GM18502 (cell line): ENCODE data around the gene PGP.
"Not testable (repeated sequence)": the region's sequence is repeated elsewhere in the genome, so short reads cannot be mapped to it uniquely, and the experiment has no call there.

Experiments
- ATAC-seq: cut with Tn5 transposase; IDR thresholded peaks from one replicate; pipeline ENCODE4 v1.9.1; 2021; ENCODE audit warnings: mild to moderate bottlenecking; ENCODE audit not compliant: unreplicated experiment, poor library complexity

The PGP gene, protein sequence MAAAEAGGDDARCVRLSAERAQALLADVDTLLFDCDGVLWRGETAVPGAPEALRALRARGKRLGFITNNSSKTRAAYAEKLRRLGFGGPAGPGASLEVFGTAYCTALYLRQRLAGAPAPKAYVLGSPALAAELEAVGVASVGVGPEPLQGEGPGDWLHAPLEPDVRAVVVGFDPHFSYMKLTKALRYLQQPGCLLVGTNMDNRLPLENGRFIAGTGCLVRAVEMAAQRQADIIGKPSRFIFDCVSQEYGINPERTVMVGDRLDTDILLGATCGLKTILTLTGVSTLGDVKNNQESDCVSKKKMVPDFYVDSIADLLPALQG

DNA sequence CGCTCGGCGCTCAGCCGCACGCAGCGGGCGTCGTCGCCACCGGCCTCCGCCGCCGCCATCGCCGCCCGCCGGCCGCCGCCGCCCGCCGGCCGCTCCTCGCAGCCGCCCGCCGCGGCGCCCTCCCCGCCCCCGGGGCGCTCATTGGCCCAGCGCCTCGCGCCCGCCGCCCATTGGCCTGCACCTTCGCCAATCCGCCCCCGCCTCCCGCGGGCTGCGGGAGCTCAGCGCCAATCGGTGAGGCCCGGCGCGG, at the start of gene PGP:
PGP (minus strand) TSS at position 122 of the 250 bp plus-strand sequence; CDS start at position 59, 63 bp downstream.
- ATAC-seq, result peak; percentile 87

- ATAC-seq, result not testable (repeated sequence)
Observed at GRCh38 chr16:2263026-2263425, 48.4 kb upstream of the PGP start.

DNA sequence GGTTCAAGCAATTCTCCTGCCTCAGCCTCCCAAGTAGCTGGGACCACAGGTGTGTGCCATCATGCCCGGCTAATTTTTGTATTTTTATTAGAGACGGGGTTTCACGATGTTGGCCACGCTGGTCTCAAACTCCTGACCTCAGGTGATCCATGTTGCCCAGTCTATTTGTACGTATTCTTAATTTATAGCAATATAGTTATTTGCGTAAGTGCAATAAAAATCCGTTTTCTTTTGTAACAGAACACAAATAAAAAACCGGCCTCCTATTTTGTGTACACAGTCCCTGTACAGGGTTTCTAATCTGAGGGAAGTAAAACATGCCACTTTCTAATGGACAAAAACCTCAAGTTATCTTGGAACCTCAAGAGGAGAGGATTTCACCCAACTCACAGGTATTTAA, 45.6 kb upstream of the PGP start:
- ATAC-seq, result no peak

GRCh38 chr16:2258530-2258929, 43.9 kb upstream of the PGP start:
- ATAC-seq, result not testable (repeated sequence)

DNA sequence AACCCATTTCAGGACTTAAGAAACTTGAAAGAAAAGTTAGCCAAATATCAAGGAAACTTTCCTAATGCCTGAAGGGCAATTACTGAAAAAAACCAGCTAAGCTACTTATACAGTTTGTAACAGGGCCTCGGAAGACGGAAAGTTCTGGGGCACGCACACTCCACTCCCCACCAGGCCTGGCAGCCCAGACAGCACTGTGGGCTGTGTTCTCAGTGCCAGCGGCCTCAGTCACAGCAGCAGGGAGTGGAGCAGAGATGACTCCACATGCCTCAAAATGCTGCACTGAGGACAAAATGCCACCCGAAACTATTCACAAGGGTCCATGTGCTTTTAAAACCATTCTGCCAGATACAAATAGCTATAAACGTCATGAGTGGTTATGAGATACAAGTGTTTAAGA, 43.1 kb upstream of the PGP start:
- ATAC-seq, result no peak

DNA sequence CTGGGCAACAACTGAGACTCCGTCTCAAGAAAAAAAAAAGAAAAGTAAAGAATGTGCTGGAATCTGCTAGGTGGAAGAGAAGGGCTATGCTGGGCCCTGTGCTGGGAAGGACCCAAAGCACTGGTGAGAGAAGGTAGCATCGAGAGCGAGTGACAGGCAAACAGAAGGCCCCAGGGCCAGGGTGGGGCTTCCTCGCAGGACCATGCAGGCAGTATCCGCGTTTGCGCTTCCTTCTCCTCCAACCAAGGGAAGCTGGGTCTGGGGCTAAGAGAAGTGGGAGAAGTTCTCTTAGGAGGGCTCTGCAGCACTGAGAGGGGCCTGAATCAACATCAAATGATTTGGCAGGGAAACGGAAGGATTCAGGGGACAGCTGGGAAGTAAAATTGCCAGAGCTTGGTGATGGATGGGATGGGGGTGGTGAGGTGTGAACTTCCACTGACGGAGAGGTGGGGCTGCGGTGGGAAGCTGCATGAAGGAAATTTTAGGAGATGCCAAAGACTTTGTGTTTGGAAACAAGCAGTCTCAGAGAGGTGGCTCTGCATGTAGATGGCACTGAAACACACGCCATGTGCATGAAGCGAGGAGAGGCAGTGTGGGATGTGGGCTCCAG, 42.0 kb upstream of the PGP start:
- ATAC-seq, result no peak

GRCh38 chr16:2253293-2253692, 38.7 kb upstream of the PGP start:
- no peak for ATAC-seq

- ATAC-seq, result no peak
Observed at GRCh38 chr16:2252806-2253148, 38.1 kb upstream of the PGP start.

GRCh38 chr16:2251296-2252111, 36.9 kb upstream of the PGP start, which contains the start of gene ECI1:
Gene ECI1, minus strand, starts transcription at chr16:2251587. Its CDS starts 21 bp downstream, at chr16:2251566.
- peak; percentile 89 for ATAC-seq

DNA sequence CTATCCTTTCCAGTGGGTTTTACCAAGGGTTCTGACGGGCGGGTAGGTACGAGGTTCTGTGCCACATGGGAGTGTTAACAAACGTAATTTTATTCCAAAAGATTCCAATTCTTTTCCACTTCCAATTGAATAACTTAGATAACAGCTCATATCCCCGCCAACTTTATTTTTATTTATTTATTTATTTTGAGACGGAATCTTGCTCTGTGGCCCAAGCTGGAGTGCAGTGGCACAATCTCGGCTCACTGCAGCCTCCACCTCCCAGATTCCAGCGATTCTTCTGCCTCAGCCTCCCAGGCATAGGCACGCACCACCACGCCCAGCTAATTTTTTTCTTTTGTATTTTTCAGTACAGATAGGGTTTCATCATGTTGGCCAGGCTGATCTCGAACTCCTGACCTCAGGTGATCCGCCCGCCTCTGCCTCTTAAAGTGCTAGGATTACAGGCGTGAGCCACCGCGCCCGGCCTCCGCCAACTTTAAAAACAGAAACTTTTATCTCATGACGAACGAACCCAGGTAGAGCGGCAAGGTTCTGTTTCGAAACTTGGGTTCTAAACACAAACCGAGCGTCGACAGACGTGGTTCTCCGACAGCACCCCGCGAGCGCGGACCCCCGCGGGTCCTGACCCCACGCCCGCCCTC, 36.1 kb upstream of the PGP start:
- no peak for ATAC-seq

GRCh38 chr16:2246301-2246885, 31.8 kb upstream of the PGP start:
- no peak for ATAC-seq

DNA sequence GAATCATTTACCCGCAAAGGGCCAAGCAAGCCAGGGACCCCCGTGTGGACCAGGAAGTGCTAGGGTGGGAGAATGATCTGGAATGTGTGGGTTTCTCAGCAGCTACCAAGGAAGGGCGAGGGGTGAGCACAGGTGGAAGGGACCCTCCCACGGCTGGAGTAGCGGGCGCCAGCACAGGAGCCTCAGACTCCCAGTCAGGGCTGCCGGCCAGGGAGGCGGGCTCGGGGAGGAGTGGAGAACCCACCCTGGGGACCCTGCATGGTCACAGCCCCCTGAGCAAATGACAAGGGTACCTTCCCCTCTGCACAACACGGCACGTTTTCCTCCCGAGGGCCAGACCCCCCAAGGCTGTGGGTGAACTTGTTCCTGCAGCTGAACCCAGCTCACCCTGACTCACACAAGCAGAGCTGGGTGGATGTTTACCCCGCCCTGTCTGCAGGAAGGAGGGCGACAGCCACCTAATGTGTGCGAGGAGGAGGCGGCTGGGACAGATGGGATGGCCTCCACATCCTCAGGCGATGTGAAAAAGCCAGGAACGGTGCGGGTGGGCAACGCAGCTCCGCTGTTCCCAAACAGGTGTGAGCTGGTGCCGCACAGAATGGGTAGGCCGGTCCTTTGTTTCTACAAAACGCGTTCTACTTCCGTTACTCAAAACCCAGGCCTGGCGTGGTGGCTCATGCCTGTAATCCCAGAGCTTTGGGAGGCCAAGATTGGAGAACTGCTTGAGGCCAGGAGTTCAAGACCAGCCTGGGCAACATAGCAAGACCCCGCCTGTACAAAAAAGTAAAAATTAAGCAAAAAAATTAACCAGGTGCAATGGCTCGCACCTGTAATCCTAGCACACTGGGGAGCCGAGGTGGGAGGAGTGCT, 30.5 kb upstream of the PGP start:
- no peak for ATAC-seq

DNA sequence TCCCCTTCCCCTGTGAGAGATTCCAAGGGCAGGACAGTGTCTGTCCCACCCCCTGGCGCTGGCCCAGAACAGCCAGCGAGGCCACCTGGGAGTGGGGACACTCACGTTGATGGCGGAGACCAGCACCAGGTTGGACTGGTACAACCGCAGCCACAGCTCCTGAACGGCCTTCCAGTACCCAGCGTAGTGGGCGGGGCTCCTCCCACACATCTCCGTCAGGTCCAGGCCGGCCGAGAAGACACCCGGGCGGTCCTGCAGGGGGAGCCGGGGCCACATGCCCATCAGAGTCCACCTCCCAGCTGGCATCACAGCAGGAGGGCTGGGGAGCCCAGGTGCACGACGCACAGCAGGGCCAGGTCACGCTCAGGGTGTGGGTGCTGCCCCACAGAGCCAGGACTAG, 29.7 kb upstream of the PGP start:
- ATAC-seq, result no peak

DNA sequence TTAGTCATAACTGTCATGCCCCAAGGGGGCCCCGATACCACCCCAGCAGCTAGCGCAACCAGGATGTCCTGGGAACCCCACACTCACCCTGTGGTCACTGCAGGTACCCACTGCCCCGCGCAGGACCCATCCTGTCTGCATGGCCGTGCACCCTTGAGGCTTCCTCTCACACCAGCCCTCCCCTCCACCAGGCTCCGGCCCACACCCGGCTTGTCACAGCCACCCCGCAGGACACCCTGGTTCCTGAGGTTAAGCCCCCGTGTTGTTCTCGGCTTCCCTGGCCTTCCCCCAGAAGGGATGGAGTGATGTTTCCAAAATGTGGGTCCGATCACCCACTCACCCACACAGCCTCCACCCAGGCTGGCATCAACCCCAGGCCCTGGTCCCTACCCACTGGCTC, 29.1 kb upstream of the PGP start:
- ATAC-seq, result no peak

DNA sequence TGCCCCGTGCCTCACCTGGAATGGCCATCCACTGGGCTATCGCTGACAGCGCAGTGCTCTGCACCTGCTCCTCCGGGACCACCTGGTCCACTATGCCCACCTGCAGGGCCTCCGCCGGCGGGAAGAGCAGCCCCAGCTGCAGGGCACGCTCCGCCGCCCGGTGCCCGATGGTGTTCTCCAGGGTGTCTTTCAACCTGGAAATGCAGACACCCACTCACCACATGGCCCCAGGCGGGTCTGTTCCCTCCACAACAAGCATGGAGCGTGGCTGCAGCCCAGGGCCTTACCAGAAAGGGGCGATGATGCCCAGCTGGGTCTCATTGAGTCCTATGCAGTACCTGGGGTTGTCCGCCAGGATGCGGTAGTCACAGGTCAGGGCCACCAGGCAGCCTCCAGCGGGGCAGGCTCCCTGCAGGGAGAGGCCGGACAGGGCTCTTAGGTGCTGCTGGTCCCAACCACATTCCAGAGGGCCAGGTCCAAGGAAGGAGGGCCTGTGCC, 28.4 kb upstream of the PGP start:
- ATAC-seq, result no peak

DNA sequence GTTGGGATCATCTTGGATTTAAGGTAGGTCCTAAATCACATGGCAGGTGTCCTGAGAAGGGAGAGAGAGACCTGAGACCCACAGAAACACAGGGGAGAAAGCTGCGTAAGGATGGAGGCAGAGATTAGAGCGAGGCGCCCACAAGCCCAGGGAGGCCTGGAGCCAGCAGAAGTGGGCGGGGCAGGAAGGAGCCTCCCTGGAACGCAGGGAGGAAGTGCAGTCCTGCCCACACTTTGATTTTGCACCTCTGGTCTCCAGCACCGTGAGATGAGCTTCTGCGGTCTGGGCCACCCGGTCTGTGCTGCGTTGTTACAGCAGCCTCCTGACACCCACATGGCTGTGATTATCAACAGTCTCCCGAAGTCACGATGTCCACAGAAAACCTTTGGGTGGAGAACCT, 28.0 kb upstream of the PGP start:
- ATAC-seq, result no peak

DNA sequence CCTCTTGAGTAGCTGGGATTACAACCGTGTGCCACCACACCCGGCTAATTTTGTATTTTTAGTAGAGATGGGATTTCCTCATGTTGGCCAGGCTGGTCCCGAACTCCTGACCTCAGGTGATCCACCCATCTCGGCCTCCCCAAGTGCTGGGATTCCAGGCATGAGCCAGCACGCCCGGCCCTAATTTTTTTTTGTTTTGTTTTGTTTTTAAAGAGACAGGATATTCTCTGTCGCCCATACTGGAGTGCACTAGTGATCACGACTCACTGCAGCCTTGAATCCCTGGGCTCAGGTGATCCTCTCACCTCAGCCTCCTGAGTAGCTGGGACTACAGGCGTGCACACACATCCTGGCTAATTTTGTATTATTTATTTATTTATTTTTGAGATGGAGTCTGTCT, 25.7 kb upstream of the PGP start:
- not testable (repeated sequence) for ATAC-seq

DNA sequence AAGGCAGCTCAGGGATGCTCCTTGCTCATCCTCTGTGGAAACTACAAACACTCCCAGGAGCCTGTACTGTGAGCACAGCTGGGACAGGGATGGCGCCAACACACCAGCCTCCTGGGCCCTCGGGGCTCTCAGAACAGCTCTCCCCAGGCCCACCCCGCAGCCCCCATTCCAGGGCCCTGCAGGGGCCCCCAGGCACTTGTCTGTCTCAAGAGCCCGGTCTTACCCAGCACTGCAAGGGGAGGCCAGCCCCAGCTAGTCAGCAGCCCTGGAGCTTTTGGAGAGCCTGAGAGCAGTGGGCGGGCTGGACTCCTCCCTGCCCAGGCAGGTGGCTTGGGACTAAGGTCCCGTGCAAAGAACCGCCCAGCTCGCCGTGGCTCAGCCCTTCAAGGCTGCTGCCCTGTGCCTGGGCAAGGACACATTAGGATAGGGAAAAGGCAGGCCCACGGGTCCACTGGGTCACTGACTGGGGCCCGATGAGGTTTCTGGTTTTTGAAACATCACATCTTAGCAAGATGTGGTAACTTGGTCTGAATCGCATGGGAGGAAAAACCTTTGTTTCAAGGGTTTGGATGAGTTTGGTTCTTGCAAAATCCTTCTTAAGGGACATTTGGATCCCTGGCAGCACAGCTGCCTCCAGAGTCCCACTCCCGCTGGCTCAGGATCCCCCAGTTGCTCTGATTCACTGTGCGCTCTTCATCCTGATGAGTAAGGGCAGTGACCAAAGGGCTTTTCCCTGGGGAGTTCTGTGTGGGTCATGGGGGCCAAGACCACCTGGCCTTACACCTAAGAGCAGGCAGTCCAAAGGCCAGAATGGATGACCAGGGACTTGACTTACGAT, 24.4 kb upstream of the PGP start:
- ATAC-seq, result no peak
